Esophagus squamous epithelium (tissue), 5 donors: Measurements from ENCODE around the gene IL21R. TPM values are rescaled to one million over a fixed set of nuclear protein-coding genes. Genes with fewer than 3 reads are reported as not detected.

ENCODE experiments used
- DNase-seq: peaks from one replicate; lab custom pipeline; 2025; lab: John Stamatoyannopoulos, UW
- H3K27ac ChIP-seq, 4 donors: fragments of 200-600 bp; sonication (generic); one replicate each; pipeline ENCODE4 v1.5.1; 2016 to 2019; ENCODE audit warnings: mild to moderate bottlenecking in 1 of 4
- H3K27me3 ChIP-seq, 4 donors: fragments of 200-600 bp; sonication (generic); 1 replicate in 3 of 4; 2 replicates in 1 of 4; pipeline versions ENCODE4 v1.5.1 to v1.6.0; 2017 to 2021; ENCODE audit warnings: antibody characterized with exemption in 1 of 4
- H3K36me3 ChIP-seq, 3 donors: fragments of 200-600 bp; sonication (generic); one replicate each; pipeline ENCODE4 v1.5.1; 2016 to 2019
- H3K4me1 ChIP-seq, 3 donors: fragments of 200-600 bp; sonication (generic); one replicate each; pipeline ENCODE4 v1.5.1; 2017 to 2019
- H3K4me3 ChIP-seq, 4 donors: fragments of 200-600 bp; sonication (generic); 1 replicate in 3 of 4; 2 replicates in 1 of 4; pipeline ENCODE4 v1.5.1; 2016 to 2019; ENCODE audit warnings: mild to moderate bottlenecking in 2 of 4, moderate library complexity in 1 of 4
- H3K9me3 ChIP-seq, 3 donors: fragments of 200-600 bp; sonication (generic); one replicate each; pipeline ENCODE4 v1.5.1; 2016 to 2019
- POLR2A ChIP-seq, 4 donors: fragments of 450-650 bp; IDR thresholded peaks; one replicate each; pipeline ENCODE4 v1.6.1; 2017; ENCODE audit warnings: antibody characterized with exemption in 4 of 4, mild to moderate bottlenecking in 4 of 4, moderate library complexity in 3 of 4
- WGBS, 2 donors: methylation state at CpG; one replicate each; pipeline ENCODE4 v1.1.5; 2018; 5-methylcytosine and 5-hydroxymethylcytosine counted together
- intact Hi-C: fragments of 100-400 bp; cut with DNase I; formaldehyde crosslinking; loops from one replicate; pipeline ENCODE4 v1.15.0; 2022
- total RNA-seq, 4 donors: library from RNA; depleted of rRNA; stranded (reverse); fragments of >200 nt; gene quantifications; one replicate each; pipeline ENCODE4 v1.1.0, GENCODE V29; 2016
- TF ChIP-seq, protein P1 (sequence below), 6 experiments: fragments of 450-650 bp in 4 of 6; fragments of 200-600 bp in 2 of 6; sonication (generic) in 2 of 6; IDR thresholded peaks; one replicate each; pipeline ENCODE4 v1.5.1; 2016 to 2019; ENCODE audit warnings: antibody characterized with exemption in 6 of 6, mild to moderate bottlenecking in 4 of 6, moderate library complexity in 4 of 6
- donor health status: DM: yes; HTN: yes; CAD: no.

IL21R gene
- total RNA-seq, 4 donors from 2014 or later, result 0.23 to 1.2 (median 0.39) TPM

DNA sequence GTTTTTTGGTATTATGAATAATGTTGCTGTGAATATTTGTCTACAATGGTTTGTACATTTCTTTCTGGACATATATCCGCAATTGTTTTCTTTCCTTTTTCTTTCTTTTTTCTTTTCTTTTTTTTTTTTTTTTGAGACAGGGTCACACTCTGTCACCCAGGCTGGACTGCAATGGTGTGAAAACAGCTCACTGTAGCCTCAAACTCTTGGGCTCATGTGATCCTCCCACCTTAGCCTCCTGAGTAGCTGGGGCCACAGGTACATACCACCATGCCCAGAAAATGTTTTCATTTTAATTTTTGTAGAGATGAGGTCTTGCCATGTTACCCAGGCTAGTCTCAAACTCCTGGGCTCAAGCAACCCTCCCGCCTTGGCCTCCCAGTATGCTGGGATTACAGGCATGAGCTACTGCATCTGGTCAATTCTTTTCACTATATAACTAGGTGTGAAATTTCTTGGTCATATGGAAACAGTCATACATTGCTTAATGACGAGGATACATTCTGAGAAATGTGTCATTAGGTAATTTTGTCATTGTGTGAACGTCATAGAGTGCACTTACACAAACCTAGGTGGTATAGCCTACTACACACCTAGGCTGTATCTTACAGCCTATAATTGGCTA lies 15.2 kb downstream of the IL21R start:
- Histone ChIP-seq H3K9me3 (peaks cover 0 to 8% (median 6%) of the 10 kb centered on the region in 3 donors), H3K4me3 (no peak overlapping the region), H3K27me3 (no peaks in the 10 kb centered on the region), H3K4me1 (no peaks in the 10 kb centered on the region), H3K27ac (no peak overlapping the region), H3K36me3 (no peaks in the 10 kb centered on the region)
- DNase-seq, result no peak
- TF ChIP-seq, protein P1, sequence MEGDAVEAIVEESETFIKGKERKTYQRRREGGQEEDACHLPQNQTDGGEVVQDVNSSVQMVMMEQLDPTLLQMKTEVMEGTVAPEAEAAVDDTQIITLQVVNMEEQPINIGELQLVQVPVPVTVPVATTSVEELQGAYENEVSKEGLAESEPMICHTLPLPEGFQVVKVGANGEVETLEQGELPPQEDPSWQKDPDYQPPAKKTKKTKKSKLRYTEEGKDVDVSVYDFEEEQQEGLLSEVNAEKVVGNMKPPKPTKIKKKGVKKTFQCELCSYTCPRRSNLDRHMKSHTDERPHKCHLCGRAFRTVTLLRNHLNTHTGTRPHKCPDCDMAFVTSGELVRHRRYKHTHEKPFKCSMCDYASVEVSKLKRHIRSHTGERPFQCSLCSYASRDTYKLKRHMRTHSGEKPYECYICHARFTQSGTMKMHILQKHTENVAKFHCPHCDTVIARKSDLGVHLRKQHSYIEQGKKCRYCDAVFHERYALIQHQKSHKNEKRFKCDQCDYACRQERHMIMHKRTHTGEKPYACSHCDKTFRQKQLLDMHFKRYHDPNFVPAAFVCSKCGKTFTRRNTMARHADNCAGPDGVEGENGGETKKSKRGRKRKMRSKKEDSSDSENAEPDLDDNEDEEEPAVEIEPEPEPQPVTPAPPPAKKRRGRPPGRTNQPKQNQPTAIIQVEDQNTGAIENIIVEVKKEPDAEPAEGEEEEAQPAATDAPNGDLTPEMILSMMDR (IDR thresholded peaks at IDR 0.05), result no peak
- no peak for TF ChIP-seq POLR2A (IDR thresholded peaks at IDR 0.05)
- intact Hi-C loops, result no loop called here
- 71 to 72% methylated on average over 4 of the region's 4 CpGs for WGBS, 2 donors

DNA sequence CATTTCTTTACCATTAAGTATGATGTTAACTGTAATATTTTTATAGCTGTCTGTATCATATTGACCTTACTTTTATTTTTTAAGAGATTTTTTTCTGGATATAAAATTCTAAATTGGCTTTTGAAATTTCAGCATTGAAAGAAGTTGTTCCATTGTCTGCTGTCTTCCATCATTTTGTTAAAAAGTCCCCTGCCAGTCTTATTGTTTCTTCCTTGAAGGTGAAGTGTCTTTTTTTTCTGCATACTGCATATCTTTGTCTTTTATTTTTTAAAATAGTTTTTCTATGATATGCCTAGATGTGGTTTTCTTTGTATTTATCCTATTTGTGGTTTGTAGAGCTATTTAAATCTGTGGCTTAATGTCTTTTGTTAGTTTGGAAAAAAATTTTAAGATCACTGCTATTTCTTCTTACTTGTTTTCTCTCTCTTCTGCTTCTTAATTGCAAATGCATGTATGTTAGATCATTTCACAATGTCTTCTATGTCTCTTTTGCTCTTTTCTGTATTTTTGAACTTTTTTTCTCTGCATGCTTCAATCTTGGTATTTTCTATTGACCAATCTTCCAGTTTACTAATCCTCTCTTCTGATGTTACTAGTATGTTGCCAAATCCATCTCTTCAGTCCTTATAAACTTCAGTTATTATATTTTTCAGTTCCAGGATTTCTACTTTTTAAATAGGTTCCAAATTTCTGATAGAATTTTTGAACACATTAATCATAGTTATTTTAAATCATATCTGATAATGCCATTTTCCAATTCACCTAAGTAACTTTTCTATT lies 20.2 kb downstream of the IL21R start:
- Histone ChIP-seq H3K27me3 (peaks cover 0 to 4% (median 0%) of the 10 kb centered on the region in 4 donors), H3K36me3 (no peaks in the 10 kb centered on the region), H3K9me3 (peaks cover 0 to 16% (median 10%) of the 10 kb centered on the region in 3 donors), H3K4me3 (no peak overlapping the region), H3K4me1 (peaks cover 0 to 6% (median 0%) of the 10 kb centered on the region in 3 donors), H3K27ac (no peak overlapping the region)
- intact Hi-C loops, result no loop called here
- no peak for TF ChIP-seq POLR2A (IDR thresholded peaks at IDR 0.05)
- TF ChIP-seq, protein P1 (IDR thresholded peaks at IDR 0.05), result no peak
- no peak for DNase-seq

DNA sequence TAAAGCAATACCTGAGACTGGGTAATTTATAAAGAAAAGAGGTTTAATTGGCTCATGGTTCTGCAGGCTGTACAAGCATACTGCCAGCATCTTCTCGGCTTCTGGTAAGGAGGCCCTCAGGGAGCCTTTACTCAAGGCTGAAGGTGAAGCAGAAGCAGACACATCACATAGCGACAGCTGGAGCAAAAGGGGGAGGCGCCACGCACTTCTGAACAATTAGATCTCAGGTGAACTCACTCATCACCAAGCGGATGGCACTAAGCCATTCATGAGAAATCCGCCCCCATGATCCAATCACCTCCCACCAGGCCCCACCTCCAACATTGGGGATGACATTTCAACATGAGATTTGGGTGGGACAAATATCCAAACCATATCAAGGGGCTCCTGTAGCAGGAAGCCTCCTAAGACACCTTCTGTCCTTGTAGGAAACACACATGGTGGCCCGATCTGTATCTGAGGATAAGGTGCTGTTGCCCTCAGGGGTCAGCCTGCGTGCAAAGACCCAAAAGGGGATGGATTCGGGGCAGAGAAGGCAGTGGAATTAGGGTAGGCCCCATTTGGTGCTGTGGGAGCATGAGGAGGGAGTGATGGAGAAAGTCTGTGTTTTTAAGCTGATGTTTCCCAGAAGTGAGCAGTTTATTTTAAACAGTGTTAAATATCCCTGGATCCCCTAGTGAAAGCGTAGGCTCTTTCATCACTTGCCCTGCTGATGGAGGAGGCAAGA lies 23.0 kb downstream of the IL21R start:
- intact Hi-C loops, result no loop called here
- Histone ChIP-seq H3K36me3 (no peaks in the 10 kb centered on the region), H3K9me3 (peaks cover 0 to 16% (median 10%) of the 10 kb centered on the region in 3 donors), H3K4me3 (no peak overlapping the region), H3K27me3 (peaks cover 0 to 24% (median 0%) of the 10 kb centered on the region in 4 donors), H3K4me1 (peaks cover 0 to 6% (median 0%) of the 10 kb centered on the region in 3 donors), H3K27ac (no peak overlapping the region)
- TF ChIP-seq POLR2A (IDR thresholded peaks at IDR 0.05), result no peak
- TF ChIP-seq, protein P1 (IDR thresholded peaks at IDR 0.05), result no peak
- 87 to 94% methylated on average over 9 to 10 of the region's 10 CpGs for WGBS, 2 donors
- DNase-seq, result no peak

DNA sequence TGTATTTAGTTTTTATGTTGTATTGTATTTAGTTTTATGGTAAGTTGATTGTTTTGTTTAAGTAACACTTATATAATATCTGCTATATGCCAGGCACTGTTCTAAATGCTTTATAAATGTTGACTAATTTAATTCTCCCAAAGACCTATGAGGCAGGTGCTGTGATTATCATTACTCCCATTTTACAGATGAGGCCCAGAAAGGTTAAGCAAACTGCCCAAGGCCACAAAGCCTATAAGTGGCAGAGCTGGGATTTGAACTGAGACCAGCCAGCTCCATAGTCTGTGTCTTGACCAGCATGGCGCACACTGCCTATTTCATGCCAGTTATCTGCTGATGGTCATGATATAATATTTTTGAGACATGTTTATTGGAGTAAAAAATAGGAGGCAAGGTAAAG lies 24.0 kb downstream of the IL21R start:
- no peak for TF ChIP-seq POLR2A (IDR thresholded peaks at IDR 0.05)
- TF ChIP-seq, protein P1 (IDR thresholded peaks at IDR 0.05), result no peak
- peaks cover 0 to 16% (median 10%) of the 10 kb centered on the region in 3 donors for H3K9me3 ChIP-seq
- H3K4me1 ChIP-seq, result peaks cover 0 to 6% (median 0%) of the 10 kb centered on the region in 3 donors
- no peak overlapping the region for H3K4me3 ChIP-seq
- intact Hi-C loops, result no loop called here
- no peaks in the 10 kb centered on the region for H3K36me3 ChIP-seq
- 83 to 100% methylated on average over 1 of the region's 1 CpG for WGBS, 2 donors
- H3K27ac ChIP-seq, result no peak overlapping the region
- peaks cover 0 to 32% (median 0%) of the 10 kb centered on the region in 4 donors for H3K27me3 ChIP-seq
- no peak for DNase-seq
